Germinal center (tissue), 1 donor: ENCODE measurements around the gene PPP1R13B.

Source experiments
- DNase-seq: peaks from one replicate; pipeline ENCODE4 v3.0.0; 2012; ENCODE audit warnings: mixed read lengths, low spot score

Gene PPP1R13B

DNA sequence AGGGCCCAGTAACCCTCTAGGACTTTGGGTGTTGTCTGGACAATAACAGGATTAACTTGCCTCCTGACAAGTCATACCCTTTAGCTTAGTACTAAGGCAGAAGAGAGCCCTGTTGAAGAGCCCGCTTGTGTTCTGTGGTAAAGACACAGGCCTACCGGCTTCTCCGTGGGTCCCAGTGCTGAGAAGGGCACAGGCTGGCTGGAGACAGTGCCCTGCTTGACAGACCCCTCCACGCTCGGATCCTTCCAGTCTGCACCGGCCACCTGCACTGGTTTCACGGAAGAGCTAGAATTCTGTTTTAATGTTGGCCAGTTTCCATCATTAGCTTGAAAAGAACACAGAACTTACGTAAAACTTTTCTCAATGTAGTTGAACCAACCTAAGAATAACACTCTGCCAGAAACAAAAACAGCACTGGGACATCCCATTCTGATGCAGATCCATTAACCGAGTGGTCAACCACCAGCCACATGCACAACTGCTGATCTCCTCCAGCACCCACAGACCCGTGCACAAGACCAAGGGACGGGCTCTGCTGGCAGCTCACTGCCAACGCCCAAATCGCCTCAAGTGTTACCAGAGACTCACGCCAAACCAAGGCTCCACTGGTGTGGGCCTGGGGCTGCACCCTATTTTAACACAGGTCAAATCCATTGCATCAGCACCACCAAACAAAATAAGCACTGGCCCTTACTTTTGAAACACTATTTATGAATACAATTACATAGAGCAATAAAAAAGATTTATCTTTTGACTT, 104.7 kb downstream of the PPP1R13B start:
- no peak for DNase-seq

DNA sequence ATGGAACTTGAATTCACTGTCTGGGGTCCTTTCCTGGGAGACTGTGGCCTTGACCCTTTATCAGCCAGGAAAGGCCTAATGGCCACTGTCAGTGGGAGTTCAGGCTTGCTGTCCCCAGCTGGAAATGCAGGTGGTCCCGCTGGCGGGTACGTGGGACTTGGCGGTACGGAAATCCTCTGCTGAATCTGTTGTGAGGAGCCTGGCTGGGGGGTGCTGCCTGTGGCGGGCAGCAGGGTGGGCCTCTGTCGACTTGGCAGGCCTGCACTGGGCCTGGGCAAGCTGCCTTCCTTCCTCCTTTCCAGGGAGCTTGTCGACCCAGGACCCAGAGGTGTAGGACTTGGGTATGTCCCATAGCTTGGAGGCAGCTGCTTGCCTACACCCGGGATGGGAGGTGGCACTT, 105.5 kb downstream of the PPP1R13B start:
- DNase-seq, result no peak

DNA sequence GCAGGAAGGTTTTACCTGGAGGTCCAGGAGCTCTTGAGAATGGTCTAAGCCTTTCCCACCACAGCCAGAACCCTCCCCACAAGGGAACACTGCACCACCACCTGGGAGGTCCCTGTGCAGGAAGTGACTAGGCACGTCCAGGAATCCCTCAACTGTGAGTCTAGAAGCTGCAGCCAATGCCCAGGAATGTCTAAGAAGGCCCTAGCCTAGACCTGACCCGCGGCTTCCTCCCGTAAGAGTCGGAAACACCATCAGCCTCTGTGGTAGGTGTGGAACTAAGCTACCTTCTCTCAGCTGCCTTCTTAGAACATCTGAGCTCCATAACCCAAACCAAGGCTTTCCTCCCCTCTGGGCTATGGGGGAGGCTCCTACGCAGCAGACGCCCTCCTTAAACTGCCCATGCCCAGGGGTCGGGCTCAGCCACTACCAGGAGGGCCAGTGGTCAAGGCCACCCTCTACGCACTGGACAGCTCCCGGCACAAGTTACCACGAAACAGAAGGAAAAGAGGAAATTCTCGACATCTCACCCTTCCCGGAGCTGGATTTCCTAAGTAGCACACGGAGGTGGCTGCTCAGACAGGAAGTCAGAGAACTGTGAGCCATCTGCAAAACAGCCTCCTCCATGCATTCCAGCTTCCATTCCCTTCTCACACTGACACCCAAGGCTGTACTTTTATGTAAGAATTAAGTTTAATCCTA, 106.2 kb downstream of the PPP1R13B start:
- DNase-seq, result no peak

DNA sequence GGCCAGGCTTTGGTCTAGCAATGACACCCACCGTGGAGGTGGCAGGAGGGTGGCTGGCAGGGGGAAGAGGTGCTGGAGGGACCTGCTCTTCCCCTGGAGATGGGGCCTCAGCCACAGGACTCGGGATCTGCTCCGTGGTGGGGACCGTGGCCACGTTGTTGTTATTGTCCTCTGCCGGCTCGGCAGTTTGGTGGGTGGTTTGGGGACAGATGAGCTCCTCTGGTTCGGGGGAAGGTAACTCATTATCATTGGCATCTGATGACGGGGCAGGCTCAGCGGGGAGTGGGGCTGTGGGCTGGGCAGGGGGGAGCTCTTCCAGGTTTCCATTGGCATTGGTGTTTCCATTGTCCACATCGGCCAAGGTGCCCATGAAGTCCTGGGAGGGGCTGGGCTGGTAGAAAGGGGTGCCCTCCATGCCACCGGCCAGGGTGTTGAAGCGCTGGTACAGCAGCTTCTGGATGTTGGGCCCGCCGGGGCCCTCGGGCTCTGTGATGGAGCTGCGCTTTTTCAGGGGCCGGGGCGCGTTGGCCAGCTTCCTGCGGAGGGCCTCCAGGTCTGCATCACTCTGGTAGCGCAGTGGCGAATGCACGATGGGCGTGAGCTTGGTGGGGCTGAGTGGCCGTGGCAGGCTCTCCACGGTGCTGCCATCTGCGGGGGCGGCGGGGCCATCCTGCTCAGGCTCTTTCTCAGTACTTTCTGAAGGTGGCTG, 107.4 kb downstream of the PPP1R13B start:
- no peak for DNase-seq

DNA sequence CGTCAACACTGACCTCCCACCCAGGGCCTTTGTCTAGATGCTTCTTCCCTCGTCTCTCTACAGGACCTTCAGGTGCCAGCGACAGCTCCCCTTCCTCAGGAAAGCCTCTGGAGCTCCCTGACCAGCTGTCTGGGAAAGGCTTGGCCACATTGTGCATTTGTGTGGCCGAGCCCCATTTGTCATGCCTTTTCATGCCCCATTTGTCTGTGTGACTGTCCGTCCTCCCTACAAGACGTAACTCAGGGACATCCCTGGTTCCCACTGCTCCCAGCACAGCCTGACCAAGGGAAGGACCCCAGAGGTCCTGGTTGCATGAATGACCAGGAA, 107.9 kb downstream of the PPP1R13B start:
- DNase-seq, result no peak

DNA sequence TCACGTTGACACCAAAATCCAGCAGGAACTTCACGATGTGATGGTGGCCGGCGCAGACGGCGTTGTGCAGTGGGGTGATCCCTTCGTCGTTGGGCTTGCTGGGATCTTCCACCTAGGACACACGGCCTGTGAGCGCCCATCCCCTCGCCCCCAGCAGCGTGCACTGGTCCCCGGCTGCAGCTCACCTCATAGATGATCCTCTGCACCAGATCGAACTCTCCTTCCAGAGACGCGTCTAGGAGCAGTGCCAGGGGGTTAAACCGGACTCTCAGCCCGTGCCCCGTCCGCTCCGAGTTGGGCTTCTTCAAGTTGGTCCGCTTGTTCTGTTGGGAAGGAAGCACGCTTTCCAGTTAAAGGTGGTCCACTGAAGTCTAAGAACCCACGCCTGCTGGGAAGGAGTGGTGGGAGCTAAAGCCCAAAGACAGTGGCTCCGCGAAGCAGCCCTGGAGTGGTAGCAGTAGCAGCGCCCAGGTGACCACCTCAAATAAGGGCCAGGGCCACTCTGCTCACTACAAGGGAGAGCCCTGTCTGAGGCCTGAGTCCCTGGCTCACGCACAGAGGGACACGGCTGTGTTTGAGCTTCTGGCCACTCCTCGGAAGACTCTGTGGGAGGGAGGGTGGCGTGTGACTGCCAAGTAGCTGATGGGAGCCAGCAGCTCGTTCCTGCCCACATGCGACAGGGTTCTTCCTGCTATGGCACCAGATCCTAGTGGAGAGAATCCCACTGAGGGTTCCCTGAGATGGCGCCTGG, 108.5 kb downstream of the PPP1R13B start:
- DNase-seq, result no peak

DNA sequence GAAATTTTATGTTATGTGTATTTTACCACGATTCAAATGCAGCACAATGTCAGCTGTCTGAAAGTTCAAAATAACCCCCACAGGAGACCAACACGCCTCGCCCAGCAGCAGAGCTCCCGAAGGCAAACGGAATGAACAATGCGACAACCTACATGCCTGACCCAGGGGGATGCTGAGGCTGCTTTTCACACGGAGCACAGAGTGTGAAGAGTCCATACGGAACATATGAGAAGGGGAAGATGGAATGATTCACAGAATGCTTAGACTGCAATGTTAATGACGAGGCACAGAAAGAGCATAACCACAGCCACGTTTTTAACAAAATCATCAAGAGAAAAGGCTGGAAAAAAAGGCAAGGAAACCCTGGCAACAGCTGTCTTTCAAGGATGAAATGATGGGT, 109.2 kb downstream of the PPP1R13B start:
- DNase-seq, result no peak

DNA sequence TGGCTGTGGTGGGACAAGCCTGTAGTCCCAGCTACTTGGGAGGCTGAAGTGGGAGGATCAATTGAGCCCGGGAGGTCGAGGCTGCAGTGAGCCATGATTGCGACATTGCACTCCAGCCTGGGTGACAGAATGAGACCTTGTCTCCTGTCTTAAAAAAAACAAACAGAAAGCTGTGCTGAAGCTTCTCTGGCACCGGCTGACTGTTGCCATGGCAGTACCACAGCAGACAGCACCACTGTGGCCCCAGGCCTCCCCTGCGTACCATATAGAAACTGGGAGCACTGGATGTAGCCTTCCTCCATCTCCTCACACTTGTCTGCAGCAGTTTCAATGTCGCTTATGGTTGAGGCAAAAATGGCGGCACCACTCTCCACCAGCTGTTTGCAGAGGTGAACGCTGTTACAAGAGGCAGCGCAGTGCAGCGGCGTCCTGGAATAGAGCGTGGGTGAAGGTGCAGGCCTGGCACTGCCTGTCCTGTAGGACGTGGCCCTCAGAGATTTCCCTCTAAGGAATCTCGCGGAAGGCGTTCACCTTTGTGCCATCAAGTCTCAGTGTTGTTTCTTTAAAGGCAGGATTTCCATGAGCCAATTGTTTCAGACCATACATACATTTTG, 109.8 kb downstream of the PPP1R13B start:
- no peak for DNase-seq

DNA sequence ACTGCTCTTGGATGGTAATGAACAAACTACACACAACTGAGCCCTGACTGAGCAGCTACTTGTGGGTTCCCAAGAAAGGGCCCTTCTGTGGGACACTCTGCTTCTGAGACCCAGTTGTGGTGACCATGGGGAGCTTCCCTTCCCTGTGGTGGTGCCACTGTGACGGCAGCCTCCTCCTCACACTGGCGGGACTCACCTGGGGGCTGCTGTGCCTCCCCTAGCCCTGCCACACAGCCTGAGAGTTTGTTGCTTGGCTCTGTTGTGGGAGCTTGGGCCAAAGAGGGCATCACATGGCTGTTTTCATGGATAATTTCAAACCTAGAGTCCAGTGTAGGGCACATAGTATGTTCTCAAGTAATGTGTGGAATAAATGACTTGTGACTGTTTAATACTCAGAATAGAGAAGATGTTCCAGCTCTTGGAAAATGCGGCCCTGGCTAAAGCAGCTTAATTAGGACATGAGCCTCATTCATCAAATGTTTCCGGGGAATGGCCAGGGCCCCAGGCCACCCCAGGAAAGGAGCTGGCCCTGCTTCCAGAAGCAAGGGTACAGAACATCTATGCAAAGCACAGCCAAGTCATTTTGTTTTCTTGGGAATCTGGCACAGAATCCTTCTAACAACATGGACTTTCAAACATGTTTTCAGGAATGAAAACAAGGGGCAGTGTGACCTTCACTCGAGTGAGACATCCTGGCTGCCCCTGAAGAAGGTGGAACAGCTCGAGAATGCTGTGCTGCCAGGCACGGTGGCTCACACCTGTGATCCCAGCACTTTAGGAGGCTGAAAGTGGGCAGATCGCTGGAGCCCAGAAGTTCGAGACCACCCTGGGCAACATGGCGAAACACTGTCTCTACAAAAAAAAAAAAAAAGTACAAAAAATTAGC, 110.6 kb downstream of the PPP1R13B start:
- DNase-seq, result no peak

DNA sequence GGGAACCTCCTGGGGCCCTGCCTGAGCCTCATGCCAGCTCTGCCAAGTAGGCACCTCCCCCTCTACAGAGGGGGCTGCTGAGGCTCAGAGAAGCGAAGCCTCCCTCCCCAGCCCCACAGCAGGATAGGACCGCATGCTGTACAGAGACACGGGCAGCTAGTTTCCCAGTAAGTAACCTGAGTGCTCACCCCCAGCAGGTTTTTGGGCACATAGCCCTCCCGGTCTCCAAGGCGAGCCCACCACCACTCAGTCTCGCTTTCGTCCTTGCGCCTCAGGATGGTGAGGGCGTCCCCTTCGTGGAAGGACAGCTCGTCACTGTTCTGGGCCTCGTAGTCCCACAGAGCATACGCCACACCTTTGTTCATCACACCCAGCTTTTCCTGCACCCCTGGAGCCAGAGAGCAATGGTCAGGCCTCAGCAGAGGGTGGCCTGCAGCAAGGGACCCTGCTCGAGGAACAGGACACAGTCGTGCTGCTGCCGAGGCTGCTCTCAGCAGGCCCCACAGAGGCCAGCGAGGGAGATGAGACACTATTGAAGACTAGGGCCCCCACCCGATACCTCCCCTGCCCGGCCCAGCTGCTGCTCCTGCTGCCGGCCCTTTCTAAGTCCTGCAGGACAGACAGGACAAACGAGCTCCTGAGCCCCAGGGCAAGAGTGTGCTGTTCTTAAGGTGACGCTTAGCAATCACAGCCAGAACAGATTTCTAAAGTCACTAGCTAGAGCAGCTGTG, 111.4 kb downstream of the PPP1R13B start:
- DNase-seq, result no peak

DNA sequence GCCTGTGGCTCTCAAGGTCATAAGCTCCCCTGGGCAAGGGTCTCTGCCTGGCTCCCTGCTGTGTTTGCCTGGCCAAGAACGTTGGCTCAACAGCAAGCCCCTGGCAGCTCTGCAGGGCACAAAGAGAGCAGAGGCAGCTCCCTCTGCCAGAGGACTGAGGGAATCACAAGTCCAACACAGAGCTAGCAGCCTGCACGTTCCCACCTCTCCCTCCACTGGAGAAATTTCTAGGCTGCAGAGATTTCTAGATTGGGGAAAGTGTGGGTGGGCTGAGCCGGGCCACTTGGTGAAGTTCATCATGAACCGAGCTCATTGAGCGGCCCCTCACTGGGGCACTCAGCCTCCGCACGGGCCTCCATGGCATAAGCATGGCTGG, 111.9 kb downstream of the PPP1R13B start:
- DNase-seq, result no peak

DNA sequence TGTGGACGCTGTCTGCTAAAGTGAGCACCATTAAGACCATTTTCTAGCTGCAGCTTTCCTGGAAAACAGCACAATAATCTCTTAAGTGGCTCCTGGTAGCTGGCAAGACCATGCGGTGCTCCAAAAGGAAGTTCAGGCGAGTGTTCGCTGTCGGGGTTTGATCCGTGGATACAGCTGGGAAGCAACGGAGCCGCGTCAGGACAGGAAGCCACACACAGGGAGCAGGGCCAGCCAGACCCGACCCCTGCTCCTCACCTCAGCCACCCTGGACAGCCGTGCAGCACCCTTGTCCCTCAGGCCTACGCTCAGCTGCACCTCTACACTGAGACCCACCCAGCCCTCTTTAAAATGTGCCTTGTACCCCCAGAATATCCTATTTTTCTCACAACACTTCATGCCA, 112.4 kb downstream of the PPP1R13B start:
- DNase-seq, result no peak

DNA sequence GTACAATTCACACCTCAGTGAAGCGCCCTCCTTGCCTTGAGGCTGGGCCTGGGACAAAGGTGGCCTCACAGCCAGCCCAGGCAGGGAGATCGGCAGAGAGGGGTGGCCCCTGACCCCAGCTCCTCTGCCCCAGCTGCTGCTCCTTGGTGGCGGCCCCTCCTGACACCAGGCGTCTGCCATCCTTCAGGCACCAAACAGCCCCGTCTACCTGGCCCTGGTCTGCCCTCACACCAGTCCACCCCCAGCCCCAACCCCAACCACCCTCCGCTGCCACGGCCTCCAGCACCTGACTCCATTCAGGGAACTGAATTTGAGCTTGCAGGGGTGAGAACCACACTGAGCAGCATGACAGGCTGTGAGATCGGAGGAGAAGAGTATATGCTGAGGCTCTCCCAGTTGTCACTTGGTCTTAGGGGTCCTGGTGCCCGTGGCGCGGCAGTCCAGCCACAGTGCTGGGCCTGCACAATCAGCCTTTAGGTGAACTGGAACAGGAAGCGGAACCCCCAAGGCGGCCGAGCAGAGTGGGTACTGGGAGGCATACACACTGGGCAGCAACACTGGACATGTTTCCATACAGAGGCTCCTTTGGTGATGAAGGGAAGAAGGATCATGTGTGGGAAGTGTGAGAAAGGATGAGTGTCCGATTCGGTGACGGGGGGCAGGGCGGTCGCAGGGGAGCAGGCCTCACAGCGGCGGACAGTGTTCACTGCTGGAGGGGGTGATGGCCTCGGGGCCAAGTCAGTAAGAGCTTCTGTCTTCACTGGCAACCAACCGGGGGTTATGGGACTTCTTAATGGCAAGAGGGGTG, 113.1 kb downstream of the PPP1R13B start:
- DNase-seq, result no peak

DNA sequence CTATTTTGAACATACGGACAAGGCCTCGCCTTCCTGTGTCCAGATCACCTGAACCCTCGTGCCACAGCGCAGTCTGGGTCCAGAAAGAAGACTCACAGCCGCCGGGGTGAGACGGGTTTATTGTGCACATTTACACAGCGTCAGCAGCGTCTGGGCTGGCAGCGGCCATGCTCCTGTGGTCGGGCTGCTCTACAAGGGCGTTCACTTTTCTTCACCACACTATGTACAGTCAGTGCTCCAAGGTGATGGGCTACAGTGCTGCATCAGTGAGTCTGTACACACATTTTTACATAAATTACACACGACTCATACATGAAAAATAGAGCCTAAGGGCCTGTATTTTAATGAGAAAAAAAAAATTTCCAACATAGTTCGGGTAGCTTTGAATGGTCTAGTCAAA, 113.7 kb downstream of the PPP1R13B start:
- no peak for DNase-seq

DNA sequence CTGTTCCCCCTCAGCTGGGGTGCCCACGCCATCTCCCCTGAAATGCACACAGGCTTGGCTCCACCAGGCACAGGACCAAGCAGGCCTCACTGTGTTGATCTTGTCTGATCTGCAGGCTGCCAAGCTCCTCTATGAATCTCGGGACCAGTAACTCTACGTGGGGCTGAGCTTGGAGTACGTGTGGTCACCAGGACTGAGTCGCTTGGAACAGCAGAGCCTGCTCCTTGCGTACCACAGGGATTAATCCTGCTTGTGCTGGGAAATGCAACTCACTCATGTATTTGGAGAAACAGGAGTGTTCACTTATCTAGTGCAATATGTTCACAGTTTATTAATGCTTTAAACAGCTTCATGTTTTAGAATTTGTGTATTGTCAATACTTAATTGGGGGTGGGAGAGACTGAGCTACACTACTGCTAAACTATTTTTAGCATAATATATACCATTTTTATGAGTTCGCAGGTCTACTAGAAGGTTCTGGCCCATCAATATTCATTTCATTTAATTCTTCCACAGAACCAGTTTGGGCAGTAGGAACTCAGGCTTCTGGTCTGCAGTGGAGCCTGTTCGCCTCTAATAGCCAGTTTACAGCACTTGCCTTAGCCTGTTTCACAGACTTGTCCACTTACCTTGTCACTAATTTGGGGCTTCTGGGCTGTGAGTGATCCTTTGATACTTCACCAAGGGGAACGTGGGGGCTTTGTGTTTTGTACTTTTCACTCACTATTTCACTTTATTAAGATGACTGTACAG, 114.3 kb downstream of the PPP1R13B start:
- no peak for DNase-seq

DNA sequence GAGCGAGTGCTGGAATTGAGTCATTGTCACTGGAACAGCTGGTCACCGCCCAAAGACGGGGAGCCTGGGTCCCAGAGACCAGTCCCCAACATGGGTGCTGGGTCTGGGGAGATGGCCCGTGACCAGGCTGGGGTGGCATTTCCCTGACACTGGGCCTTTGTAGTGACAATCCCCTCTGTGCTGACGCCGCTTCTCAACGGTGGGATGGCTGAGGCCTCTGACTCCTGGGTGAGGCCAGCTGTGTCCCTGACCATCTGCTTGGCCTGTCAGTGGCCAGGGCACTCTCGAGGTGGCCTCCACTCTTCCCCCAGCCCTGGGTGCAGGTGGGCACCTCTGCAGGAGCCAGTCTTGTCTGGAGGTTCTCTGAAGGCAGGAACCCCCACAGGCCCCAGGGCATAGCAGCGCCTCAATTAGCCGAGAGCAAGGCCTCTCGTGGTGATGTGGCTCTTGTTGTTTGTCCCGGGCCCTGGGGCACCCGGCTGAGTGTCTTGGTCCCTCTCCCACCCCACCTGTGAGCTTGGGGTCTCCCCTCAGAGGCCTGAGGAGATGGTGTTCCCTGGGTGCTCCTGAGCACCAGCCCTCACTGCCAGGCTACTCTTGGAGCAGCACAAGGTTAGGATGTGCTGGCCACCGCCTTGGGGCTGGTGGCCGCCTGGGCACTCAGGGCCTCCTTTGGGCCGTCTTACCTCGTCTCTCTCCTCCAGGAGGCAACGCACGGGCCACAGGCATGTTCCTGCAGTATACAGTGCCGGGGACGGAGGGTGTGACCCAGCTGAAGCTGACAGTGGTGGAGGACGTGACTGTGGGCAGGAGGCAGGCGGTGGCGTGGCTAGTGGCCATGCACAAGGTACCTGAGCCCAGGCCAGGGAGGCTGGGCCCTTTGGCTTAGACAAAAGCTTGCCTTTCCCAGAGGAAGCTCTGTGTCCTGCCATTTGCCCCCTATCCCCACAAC, 115.2 kb downstream of the PPP1R13B start:
- no peak for DNase-seq

DNA sequence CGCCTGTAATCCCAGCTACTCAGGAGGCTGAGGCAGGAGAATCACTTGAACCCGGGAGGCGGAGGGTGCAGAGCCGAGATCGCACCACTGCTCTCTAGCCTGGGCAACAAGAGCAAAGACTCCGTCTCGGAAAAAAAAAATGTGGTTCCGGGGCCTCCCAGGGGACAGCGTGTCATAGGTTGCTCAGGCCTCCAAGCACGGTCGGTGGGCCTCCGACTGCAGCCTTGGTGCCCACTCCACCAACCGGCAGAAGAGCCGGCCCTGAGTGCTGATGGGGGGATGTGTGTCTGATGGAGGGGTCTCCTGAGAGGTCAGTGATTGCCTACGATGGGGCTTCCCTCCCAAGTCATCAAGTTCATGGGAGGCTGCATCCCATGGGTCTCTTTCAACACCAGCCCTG, 115.9 kb downstream of the PPP1R13B start:
- DNase-seq, result no peak
